LNCAP (cell line): ENCODE results near the gene NUP62.

Experiments
- CTCF ChIP-seq: fragments of 450-650 bp; IDR thresholded peaks from 2 replicates; pipeline ENCODE4 v1.5.1; 2017; ENCODE audit warnings: mild to moderate bottlenecking

NUP62 gene

GRCh38 chr19:49954092-49954829 is 25.0 kb upstream of the NUP62 start:
- no peak for TF ChIP-seq CTCF

GRCh38 chr19:49953416-49953815 is 24.1 kb upstream of the NUP62 start:
- no peak for TF ChIP-seq CTCF

- TF ChIP-seq CTCF = no peak
Measured at GRCh38 chr19:49952906-49953305, 23.6 kb upstream of the NUP62 start.

- no peak for TF ChIP-seq CTCF
Measured at GRCh38 chr19:49952479-49952836, 23.2 kb upstream of the NUP62 start.

- TF ChIP-seq CTCF = no peak
Measured at GRCh38 chr19:49951806-49952478, 22.6 kb upstream of the NUP62 start.

- TF ChIP-seq CTCF = no peak
Measured at GRCh38 chr19:49950956-49951526, 21.7 kb upstream of the NUP62 start.

- TF ChIP-seq CTCF = no peak
Measured at GRCh38 chr19:49950590-49950948, 21.3 kb upstream of the NUP62 start.
